GM18520 (cell line): ENCODE results near the gene PHF20.
"Not testable (repeated sequence)": the region's sequence is repeated elsewhere in the genome, so short reads cannot be mapped to it uniquely, and the experiment has no call there.

Experiments used
- ATAC-seq: cut with Tn5 transposase; IDR thresholded peaks from one replicate; pipeline ENCODE4 v1.9.1; 2021; ENCODE audit not compliant: unreplicated experiment

PHF20 gene

DNA sequence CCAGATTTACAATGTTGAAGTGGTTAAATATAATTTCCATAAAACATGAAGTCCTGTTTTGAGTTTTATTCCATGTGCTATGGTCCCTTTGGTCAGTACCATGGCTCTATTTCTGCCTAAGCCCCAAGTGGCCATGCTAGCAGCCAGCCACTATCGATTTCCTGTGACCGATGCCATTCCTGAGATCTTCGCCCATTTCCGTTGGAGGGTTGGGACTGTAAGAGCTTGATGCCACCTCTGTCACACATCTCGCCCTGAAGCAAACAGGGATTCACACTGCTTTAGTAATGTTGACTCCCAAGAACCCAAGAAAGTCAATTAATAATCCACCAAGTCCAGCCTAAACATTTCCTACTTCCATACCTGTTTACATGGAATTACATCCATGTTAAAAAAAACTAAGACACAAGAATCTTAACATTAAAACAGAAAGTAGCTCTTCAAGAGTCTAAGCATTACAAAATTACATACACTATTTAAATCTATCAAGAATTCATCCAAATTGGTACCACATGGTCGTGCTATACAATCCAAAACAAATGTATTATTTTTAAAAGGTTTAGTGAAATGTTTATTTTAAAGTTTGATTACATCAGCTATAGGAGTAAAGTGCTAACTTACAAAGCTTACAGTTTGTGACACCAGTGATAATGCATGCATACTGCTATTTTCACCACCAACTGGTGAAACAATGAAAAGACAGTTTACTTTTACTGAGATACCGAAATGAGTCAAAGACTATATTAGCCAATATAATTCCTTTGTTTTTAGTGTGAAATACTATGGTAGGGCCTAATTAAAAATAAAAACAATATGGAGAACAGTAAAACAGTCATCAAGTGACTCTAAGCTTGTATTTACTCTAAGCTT is 32.3 kb upstream of the PHF20 start:
- ATAC-seq, result no peak

DNA sequence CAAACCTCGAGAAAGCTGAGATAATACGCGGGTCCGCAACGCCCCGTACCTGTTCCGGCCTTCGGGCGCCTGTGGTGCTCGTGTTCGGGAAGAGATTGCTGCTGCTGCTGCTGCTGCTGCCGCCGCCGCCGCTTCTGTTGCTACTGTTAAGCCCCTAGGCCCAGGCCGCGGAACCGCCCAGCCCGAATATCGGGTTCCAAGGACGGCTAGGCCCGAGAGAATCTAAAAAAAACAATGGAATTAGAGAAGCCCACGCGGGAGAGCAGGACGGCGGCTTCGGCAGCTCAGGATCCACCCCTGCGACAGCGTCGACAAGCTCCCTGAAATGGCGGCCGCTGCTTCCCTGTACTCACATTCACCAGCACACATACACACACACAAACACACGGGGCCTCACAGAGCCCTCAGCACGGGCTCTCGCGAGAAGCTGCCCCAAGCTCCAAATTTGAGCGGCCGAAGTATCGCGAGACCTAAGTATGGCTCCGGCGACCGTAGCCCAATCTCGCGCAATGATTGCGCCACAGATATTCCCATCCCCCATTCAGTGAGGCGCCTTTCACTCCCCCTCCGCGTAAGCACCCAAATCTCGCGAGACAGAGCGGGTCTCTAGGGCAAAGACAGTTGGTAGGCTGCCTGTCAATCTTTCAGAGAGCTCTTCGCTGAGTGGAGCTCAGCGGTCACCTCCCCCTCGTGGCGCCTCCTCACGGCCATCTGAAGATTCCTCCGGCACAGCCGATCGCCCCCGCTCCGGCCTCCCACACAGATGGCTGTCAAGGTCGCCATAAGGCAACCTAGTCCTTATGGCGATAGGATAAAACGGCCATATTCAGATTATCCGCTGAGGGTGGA is 29.7 kb upstream of the PHF20 start, which contains the start of gene RBM39:
RBM39 (minus strand) TSS at position 369 of the 849 bp plus-strand sequence. CDS start 1,386 bp downstream, outside the sequence.
- ATAC-seq, result peak; percentile 87

DNA sequence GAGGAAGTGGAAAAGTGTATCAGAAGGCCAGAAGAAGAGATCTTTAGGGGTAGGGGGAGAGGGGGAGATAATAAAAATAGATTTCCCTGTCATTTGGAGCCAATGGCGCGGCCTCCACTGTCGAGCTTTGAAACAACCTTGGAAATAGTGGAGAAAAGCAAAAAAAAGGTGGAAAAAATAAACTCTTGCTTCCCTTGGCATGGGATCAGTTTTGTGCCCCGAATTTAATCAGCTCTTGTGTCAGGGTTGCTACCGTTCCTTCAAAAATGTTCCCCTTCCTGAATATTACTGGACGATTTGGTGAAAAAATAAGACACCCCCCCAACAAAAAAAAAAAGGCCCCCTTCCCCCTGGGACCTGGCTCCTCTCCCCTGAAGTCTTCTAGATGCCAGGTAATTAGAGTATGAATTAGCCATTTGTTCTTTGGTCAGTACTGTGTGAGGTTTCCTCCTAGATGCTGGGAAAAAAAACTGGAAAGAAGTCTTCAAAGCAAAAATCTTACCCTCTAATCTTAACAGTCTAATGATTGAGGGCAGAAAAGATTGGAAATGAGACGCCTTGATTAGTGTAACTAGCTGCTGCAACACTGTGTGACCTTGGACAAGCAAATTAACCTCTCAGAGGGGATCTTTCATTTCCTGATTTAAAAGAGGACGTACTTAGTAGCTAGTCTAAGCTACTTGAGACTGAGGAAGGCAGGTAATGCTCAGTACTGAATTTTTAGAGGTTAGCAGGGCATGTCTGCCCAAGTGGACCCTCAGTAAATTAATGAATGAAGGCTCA is 28.9 kb upstream of the PHF20 start:
- no peak for ATAC-seq

DNA sequence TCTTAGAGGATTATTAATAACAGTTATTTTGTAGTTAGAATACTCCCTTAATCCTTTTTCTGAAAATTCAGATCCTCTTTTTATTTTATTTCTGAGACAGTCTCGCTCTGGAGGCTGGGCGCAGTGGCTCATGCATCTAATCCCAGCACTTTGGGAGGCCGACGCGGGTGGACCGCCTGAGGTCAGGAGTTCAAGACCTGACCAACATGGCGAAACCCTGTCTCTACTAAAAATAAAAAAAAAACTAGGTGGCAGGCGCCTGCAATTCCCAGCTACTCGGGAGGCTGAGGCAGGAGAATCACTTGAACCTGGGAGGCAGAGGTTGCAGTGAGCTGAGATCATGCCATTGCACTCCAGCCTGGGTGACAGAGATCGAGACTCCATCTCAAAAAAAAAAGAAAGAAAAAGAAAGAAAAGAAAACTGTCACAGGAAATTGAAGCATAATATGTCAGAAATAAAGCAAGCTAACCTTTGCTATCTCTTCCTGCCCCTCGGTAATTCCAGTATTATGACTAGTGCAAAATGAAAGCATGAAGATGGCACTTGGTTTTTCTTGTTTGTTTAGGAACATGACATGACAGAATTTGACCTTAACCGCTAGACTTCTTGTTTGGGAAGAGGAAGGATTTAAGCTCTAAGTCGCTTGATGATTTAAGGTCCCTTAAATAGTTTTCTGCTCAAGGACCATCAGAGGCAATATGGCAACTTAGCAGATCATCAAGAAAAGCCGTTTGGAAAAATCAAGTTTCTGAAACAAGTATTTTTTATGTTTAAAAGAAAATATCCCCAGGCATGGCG is 27.9 kb upstream of the PHF20 start:
- ATAC-seq, result no peak

DNA sequence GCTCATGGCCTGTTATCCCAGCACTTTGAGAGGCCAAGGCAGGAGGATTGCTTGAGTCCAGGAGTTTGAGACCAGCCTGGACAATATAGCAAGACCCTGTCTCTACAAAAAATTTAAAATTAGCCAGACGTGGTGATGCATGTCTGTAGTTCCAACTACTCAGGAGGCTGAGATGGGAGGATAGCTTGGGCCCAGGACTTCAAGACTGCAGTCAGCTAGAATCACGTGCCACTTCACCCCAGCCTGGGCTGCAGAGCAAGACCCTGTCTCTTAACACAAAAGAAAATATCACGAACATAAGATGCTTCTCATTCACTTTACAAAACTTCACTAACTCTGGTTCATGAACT is 27.3 kb upstream of the PHF20 start:
- ATAC-seq, result not testable (repeated sequence)

DNA sequence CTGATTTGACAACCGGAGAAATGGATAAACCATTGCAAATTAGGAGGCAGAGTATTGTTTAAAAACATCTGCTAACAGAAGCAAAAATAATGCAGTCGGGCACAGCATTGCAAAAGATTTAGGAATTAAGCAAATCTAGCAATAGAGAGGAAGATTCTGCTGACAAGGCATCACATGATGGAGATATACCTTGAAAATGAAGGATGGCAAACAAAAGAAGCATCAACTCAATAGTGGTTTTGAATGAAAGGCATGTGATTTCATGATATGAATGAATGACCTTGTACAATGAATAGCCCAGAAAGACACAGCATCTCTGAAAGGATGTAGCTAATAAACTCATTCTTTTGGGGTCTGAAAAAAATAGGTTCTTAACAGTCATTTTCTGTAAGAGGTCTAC is 21.2 kb upstream of the PHF20 start:
- ATAC-seq, result no peak

DNA sequence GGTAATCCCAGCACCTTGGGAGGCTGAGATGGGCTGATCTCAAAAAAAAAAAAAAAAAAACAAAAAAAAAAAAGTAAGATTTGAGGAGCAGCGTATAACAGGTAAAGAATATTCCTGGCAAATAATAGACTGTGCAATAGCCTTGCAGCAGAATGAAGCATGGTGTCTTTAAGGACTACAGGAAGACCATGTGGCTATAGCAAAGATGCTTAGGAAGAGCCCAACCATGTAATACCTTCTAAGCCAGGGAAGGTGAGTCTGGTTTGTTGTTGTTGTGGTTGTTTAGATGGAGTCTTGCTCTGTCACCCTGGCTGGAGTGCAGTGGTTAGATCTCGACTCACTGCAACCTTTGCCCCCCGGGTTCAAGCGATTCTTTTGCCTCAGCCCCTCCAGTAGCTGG is 15.4 kb upstream of the PHF20 start:
- ATAC-seq, result no peak

DNA sequence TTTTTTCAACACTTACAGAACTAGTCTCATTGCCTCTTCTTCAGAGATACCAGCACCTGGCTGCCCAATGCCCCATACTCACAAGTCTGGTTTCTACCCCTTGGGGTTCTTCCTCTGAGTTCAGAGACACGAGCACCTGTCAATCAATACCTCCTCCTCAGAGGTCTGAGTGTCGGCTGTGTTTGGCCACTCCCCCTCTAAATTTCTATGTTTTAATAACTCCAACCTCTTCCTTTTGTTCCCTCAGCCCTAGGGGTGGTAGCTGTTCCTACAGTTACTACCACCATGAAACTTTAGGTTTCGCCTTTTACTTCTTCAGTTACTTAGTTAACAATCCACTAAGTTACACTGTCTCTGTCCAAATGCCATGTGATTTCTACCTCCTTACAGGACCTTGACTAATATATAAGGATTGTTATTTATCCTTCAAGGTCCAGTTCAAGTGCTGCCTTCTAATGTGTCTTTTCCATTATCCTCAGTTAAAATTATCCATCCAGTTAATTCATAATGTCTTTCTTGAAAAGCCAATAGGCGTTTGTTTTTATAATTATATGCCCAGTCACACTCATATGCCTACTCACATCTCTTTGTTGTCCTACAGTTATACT is 14.6 kb upstream of the PHF20 start:
- ATAC-seq, result no peak

DNA sequence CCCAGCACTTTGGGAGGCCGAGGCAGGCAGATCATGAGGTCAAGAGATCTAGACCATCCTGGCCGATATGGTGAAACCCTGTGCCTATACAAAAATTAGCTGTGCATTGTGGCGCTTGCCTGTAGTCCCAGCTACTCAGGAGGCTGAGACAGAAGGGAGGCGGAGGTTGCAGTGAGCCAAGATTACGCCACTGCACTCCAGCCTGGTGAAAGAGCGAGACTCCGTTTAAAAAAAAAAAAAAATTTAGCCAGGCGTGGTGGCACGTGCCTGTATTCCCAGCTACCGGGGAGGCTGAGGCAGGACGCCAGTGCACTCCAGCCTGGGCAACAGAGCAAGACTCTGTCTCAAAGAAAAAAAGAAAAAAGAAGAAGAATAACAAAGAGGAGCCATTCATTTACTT is 10.3 kb upstream of the PHF20 start:
- not testable (repeated sequence) for ATAC-seq

DNA sequence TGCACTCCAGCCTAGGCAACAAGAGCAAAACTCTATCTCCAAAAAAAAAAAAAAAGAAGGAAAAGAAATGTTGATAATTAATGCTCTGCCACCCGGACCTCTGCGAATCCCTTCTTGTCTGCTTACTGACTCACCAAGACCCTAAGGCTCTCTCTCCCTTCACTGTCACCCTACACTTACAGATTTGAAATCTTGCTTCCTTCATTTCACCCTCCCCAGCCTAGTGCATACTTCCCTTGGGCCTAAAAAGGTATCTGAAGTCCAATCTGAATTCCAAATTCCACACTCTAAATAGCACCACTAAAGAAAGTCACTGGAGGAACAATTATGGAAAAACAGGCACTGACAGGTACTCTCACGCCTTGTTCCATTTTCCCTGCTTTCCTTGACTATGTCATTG is 9.4 kb upstream of the PHF20 start:
- ATAC-seq, result no peak

DNA sequence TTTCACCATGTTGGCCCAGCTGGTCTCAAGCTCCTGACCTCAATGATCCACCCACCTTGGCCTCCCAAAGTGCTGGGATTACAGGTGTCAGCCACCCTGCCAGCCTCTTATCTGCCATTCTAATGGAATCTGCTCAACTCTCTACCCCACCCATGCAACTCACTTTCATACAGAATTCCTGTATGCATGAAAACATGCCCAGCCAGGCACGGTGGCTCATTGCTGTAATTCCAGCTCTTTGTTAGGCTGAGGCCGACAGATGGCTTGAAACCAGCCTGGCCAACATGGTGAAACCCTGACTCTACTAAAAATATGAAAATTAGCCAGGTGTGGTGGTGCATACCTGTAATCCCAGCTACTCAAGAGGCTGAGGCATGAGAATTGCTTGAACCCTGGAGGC is 6.9 kb upstream of the PHF20 start:
- ATAC-seq, result not testable (repeated sequence)

DNA sequence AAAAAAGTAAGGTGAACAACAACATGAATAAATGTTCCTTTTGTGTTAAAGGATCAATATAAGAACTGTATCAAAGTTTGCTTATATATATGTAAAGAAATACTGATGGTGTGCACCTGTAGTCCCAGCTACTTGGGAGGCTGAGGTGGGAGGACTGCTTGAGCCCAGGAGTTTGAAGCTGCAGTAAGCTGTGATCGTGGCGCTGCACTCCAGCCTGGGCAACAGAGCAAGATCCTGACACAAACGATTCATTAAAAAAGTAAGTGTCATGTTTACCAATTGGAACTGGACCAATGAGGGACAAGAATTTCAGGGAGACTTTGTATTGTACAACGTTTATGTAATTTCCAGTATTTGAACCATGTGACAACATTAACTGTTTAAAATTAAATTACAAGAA is 5.0 kb upstream of the PHF20 start:
- ATAC-seq, result no peak

DNA sequence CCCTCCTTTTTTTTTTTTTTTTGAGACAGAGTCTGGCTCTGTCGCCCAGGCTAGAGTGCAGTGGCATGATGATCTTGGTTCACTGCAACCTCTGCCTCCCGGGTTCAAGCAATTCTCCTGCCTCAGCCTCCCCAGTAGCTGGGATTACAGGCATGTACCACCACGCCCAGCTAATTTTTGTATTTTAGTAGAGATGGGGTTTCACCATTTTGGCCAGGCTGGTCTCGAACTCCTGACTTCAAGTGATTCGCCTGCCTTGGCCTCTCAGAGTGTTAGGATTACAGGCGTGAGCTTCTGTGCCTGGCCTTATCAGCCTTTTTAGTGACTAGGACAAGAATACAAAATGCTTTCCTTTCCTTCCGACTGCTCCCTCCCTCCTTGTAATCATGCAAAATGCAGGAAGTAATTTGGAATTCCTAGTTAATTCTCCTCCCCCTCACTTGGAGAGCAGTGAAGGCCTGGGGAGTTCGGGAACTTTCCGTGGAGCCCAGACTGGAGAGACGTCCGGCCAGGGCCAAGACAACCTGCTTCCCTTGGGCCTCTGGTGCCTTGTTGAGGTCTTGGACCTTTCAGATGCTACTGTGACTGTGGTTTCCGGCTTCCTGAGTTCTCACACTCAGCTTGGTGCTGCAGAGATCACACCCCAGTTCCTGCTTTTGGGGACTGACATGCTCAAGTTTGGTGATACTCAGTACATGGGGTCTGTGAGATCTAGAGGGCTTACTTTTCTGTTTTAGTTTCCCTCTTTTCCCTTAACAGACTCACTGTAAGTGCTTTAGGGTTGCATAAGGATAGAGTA is 3.9 kb upstream of the PHF20 start:
- peak; percentile 39 for ATAC-seq

DNA sequence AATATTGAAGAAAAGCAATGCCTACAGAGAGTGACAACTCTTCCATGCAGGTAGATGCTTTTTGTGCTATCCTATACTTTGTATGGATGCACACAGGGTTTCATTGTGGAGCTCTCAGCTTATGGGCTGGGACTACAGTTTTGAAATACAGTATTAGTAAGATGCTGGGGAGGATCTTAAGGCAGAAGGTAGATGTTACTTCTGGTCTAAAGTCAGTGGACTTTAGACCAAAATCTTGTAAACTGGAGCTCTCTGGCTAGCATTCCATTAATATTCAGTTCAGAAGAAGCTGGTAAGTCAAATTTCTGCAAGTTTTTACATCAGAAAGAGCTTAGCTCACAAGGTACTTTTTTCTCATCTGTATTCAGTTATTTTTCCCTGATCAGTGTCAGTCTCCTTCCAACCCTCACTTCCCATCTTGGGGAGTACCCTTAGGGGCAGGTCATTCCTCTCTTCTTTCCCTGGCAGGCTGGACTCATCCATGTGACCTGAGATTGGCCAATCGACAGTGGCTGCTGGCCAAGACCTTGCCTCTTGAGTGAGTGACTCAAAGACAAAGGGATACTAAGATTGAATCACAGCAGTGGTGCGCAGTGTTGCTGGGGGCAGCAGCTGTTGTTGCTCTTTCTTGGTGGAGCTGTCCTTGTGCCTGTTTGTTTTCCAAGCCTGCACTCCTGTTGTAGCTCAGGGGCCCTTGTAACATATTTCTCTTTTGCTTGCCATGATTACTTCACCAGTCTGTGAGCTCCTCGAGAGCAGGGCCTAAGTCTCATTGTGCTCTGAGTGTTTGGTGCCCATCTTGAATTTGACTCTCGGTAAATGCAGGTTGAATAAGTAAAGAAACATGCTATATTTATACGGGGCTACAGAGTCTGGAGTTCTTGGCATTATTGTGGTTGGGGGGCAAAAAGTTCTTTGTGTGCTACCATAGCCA is 2.8 kb upstream of the PHF20 start:
- ATAC-seq, result no peak

DNA sequence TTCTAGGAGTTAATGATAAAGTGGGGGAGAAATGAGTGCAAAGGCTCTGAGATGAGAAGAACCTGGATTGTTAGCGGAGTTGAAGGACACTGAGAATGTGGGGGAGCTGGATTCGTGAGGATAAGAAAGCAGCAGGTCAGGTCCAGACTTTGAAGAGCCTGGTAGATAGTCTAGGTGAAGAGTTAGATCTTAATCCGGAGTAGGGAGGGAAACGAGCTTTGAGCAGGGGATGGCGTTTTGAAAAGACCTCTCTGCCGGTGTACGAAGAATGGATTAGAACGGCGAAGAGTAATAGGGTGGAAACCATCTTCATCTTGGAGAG is 487 bp upstream of the PHF20 start:
- ATAC-seq, result no peak

DNA sequence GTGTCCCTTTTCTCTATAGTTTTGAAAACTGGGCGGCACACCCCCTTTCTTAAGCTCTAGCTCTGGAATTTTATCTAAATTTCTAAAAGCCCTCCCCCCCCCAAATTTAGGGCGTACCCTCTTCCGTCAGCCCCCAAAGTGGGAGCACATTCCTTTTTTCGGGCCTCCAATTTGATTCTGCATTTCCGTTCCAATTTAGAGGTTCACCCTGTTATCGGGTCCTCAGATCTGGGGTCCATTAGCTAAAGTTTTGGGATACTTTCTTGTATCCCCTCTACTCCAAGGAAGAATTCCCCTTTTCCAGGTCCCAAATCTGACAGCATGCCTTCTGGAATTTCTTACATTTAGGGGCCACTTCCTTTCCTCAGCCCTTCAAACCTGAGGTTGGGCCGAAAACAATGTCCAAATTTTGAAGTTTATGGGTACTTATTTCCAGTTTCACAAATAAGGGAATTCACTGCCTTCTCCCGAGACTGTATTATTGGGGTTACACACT is 796 bp downstream of the PHF20 start:
- ATAC-seq, result no peak

DNA sequence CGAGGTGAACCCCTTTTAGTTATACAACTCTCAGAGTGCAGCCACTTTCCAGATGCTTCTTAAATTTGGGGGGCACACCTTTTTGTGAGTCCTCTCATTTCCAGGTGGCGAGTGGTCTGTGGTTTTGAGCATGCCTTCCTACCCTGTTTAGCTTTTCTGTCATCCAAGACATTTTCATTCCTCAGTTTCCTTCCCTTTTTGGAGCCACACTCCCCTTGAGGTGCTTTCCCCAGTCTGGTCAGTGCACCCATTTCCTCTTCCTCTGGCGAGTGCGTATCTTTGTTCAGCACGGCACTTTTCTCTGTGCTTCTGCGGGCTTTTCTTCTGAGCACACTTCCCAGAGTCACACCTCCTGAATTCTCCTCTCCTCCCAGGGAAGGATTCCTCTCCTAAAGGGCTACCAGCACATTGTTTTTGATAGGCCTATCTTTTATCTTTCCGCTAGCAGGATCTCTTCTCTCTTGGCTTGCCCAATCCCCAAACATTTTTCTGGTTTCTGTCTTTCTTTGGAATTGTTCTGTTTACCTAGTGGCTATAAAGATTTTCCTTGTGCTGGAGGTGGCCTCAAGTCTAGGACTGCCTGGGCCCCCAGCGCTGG is 1.4 kb downstream of the PHF20 start:
- no peak for ATAC-seq

DNA sequence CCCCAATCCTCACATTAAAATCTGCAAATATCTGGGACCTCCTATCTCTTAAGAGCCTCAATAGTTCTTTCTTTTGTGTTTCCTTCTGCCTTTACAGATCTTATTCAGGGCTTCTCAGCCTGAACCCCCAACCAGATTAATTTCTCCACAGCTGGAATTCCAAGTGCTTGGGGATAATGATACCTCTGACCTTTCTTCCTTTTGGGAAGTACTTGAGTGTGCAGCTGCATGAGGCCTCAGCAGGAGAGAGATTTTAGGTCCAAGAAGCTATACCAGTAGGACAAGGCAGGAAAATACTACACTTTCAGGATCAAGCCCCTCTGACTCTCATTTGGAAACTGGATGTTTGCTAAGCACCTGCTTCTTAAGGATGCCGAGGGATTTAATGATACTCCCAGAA is 2.6 kb downstream of the PHF20 start:
- ATAC-seq, result no peak
